Measurements from ENCODE around the gene MARS2.
"Not testable (repeated sequence)": the region's sequence is repeated elsewhere in the genome, so short reads cannot be mapped to it uniquely, and the experiment has no call there.

The MARS2 gene

DNA sequence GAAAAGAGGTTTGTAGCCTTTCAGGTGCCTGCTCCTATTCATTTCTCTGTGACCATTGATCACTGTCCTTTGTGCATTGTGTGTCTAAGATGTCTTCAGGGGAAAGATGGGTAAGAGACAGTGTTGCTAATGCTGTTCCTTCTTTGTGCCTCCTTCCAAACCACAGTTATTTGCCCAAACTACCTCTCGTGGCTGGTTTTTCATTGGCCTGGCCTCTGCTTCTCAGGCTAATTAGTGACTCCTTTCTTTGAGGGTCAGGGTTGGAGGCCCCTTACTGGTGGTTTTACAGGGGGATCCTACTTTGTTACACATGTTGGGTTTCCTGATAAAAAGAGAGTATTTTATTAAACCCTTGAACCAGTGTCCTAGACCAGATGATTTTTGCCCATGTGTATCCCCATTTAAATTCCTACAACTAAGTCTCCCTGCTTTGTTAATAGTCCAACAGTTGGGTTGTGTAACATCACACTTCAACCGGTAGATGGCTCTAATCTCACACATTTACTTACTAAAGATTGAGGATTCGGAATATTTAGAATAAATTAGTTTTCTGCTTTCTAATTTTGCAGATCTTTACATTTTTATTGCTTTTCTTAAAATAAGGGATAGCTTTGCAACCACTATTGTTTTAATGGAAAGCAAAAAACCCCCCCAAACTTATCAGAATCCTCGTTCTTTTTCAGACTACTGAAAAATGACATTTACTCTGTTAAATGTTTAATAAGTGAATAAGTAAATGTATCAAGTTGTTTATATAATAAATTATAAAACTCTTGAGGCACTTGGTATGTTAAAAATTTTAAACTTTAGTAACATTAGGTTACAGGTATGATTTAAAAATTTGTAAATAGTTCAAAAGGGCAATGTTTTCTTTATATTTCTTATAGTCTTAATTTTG, 2.4 kb downstream of the MARS2 start:
- DNase-seq, result peak; percentile 44

DNA sequence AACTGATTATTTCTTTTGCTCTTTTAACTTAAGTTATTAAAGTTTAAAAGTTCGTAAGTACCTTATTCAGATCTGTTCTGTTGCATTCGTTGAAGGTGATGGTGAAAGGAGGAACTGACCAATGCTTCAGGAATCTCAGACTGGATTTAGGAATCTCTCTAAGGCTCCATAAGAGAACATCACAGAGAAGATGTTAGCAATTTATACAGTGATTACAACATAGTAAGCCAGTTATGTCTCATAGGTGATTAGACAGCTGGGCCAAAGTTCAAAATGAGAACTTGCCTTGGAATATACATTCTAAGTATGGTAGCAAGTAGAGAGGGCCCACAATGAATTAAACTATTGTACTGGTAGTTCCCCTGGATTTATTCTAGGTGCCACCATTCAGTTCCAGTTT, 3.2 kb downstream of the MARS2 start:
- DNase-seq, result no peak

DNA sequence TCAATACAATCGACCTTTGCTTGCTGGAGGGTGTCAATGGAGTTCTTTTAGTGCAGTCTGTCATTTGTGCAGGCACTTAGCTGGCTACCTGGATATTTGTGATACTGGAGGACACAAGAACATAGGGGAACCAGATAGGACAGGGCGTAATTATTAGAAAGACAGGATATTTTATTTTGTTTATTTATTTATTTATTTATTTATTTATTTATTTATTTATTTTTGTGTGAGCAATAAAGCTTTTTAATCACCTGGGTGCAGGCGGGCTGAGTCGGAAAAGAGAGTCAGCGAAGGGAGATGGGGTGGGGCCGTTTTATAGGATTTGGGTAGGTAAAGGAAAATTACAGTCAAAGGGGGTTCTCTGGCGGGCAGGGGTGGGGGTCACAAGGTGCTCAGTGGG, 4.0 kb downstream of the MARS2 start:
- DNase-seq, result not testable (repeated sequence)

DNA sequence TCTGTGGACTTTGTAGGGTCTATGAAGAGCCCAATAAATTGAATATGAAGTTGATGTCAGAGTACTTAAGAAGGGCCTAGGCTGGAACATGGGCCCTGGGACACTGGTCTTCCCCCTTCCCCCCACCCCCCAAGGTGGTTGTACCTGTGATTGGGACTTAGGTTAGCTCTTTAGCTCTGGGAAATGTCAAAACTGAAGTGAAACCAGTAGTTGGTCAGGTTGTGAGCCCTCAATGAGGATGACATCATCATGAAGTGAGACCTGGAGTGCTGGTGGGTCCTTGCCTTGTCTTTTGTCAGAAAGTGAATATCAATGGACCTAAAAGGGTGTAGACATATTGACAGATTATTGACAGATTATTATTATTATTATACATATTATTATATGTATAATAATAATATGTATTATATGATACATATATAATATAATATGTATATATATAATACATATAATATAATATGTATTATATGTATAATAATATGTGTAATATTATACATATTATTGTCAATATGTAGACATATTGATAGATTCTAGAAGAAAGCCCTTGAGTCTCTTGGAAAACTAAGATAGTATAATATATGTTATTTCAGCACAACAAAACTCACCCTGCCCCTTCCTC, 5.4 kb downstream of the MARS2 start:
- no peak for DNase-seq

DNA sequence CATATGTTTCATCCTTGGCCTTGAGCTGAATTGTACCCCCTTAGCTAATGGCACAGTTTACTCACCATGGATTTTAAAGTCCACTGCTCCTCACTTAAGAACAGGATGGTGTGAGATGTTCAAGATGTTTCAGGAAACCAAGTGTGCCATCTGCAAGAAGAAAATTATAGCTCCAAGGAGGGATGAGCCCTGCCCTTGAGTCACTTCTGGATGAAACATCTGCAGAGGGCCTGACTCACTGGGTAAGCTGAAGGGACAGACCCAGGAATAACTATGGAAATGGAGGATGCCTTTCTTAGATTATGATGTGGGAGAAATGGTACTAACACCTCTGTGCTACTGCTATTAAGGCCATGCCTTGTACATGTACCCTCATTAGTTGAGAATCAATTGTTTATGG, 6.4 kb downstream of the MARS2 start:
- no peak for DNase-seq

DNA sequence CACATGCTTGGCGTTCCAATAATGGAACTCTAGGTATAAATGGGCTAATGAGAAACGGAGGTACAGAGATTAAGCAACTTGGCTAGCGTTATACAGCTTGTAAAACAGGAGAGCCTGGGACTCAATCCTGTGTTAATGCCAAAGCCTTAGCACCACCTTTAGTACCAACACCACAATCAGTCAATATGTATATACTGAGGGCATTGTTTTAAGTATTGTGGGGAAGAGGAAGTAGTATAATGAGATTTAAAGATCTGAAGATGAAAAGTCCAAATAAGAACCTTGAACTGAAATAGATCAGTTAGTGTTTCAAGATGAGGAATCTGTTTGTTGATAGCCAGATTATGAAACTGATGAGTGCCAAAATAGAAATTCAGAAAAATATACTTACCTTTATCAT, 8.1 kb downstream of the MARS2 start:
- no peak for DNase-seq

DNA sequence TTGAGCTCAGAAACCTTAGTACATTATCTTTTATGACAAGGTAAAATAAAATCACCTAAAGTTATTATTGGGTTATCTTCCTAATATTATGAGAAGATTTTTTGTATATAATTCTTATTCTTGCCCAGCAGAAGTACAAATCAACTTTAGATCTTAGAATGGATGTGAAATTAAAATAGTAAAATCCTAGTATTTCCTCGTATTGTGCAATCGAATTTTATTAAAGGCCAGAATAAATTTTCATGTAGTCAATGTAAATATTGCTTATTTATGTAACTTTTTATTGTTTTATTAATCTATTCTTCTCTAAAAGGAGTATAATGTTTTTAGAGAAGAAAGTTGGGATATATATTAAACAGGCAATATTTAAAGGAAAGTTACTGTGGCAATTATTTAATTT, 12.7 kb downstream of the MARS2 start:
- DNase-seq, result no peak

DNA sequence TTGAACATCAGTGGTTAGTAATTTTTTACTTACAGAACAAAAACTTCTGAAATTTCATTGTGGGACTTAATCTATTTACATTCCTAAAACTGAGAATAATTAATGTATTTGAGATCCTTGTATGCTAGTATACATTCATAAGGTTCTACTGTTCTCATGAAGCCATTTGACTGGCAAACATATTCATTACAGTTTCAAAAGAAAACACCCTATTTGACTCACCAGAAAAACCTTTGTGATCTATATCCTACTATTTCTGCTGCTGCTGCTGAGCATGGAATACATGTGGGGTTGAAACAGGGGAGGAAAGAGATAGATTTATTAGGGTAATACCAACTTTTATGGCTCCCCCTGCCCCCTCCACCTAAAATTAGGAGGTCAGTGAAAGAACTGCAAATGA, 21.8 kb downstream of the MARS2 start:
- no peak for DNase-seq

DNA sequence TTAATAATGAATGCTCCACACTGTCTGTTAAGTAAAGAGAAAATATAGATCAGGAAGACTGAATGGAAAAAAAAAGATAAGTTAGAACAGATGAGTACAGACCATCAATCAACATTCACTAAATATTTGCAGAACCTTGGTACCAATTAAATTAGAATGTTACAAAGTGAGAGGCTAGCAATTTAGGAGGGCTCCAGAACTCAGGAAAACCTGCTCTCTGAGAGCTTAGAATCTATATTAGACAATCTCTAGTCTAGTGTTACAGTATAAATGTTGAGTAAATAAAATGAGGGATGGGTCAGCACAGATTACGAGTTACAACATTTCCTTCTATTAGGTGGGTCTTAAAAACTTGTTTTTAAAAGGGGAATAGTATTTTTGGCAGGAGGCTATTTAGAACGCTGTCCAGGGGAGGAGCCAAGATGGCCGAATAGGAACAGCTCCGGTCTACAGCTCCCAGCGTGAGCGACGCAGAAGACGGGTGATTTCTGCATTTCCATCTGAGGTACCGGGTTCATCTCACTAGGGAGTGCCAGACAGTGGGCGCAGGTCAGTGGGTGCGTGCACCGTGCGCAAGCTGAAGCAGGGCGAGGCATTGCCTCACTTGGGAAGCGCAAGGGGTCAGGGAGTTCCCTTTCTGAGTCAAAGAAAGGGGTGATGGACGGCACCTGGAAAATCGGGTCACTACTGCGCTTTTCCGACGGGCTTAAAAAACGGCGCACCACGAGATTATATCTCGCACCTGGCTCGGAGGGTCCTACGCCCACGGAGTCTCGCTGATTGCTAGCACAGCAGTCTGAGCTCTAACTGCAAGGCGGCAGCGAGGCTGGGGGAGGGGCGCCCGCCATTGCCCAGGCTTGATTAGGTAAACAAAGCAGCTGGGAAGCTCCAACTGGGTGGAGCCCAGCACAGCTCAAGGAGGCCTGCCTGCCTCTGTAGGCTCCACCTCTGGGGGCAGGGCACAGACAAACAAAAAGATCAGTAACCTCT, 23.7 kb downstream of the MARS2 start:
- not testable (repeated sequence) for DNase-seq

DNA sequence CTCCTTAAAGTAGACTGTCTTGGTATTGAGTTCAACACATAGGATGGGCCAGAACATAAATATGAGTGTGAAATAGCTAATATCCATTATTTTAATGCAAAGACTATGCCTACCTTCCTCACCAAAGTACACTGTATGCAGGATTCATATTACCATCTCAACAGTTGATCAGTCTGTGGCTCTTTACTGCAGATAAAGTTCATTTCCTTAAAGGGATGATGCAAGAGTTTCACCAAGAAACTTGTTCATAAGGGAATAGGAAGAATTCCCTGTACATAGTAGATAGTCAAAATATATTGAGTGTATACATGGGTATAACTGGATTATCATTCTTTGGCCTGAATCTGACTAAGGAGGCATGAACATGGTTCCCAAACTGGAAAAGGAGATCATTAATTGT, 35.0 kb downstream of the MARS2 start:
- DNase-seq, result no peak

Measured in NCI-H1105 treated with DMSO at 0.1 percent for 48 hours (cell line).